ENCODE data around the gene REEP3. TPM values are rescaled to one million over a fixed set of nuclear protein-coding genes. Genes with fewer than 3 reads are reported as not detected.

The REEP3 gene
- total and polyA plus RNA-seq, 2 of the 8 experiments (the other 6 are each of a cell fraction or from before 2014, with no cell fraction given): 5.8 to 31.5 TPM

DNA sequence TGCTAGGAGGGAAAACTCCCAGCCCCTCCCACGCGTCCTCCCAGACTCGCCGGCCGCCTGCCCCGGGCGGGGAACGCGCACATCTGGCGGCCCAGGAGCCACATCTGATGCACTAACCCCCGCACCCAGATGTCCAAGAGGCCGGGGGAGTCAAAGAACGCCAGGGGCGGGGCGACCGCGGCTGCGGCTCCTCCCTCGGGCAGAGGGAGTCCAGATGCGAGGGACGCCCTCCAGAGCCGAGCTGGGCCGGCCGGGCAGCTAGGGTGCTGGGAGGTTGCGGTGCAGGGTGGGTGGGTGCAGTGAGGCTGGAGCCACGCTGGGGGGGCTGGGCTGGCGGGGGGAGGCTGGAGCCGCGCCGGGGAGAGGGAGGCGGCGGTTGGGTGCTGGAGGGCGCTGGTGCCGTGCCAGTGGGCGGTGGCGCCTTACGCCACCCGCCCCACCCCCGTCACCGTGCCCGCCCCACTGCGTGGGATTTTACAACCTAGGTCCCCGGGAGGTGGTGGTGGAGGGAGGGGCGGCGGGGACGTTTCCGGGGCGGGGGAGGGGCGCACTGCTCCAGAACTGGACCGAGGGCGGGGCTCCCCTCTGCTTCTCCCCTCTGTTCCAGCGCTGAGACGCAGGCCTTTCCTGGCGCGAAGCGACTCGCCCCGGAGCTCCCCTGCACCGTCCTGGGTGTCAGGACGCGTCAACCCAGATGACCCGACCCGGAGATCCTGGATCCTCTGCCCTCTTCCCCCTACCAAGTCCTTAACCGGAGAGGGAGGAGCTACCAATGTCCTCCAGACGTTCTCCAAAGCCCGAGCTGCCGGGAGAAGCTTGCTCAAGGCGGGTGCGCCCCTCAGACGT, 109.1 kb downstream of the REEP3 start (continued):
- TF ChIP-seq, protein P1, sequence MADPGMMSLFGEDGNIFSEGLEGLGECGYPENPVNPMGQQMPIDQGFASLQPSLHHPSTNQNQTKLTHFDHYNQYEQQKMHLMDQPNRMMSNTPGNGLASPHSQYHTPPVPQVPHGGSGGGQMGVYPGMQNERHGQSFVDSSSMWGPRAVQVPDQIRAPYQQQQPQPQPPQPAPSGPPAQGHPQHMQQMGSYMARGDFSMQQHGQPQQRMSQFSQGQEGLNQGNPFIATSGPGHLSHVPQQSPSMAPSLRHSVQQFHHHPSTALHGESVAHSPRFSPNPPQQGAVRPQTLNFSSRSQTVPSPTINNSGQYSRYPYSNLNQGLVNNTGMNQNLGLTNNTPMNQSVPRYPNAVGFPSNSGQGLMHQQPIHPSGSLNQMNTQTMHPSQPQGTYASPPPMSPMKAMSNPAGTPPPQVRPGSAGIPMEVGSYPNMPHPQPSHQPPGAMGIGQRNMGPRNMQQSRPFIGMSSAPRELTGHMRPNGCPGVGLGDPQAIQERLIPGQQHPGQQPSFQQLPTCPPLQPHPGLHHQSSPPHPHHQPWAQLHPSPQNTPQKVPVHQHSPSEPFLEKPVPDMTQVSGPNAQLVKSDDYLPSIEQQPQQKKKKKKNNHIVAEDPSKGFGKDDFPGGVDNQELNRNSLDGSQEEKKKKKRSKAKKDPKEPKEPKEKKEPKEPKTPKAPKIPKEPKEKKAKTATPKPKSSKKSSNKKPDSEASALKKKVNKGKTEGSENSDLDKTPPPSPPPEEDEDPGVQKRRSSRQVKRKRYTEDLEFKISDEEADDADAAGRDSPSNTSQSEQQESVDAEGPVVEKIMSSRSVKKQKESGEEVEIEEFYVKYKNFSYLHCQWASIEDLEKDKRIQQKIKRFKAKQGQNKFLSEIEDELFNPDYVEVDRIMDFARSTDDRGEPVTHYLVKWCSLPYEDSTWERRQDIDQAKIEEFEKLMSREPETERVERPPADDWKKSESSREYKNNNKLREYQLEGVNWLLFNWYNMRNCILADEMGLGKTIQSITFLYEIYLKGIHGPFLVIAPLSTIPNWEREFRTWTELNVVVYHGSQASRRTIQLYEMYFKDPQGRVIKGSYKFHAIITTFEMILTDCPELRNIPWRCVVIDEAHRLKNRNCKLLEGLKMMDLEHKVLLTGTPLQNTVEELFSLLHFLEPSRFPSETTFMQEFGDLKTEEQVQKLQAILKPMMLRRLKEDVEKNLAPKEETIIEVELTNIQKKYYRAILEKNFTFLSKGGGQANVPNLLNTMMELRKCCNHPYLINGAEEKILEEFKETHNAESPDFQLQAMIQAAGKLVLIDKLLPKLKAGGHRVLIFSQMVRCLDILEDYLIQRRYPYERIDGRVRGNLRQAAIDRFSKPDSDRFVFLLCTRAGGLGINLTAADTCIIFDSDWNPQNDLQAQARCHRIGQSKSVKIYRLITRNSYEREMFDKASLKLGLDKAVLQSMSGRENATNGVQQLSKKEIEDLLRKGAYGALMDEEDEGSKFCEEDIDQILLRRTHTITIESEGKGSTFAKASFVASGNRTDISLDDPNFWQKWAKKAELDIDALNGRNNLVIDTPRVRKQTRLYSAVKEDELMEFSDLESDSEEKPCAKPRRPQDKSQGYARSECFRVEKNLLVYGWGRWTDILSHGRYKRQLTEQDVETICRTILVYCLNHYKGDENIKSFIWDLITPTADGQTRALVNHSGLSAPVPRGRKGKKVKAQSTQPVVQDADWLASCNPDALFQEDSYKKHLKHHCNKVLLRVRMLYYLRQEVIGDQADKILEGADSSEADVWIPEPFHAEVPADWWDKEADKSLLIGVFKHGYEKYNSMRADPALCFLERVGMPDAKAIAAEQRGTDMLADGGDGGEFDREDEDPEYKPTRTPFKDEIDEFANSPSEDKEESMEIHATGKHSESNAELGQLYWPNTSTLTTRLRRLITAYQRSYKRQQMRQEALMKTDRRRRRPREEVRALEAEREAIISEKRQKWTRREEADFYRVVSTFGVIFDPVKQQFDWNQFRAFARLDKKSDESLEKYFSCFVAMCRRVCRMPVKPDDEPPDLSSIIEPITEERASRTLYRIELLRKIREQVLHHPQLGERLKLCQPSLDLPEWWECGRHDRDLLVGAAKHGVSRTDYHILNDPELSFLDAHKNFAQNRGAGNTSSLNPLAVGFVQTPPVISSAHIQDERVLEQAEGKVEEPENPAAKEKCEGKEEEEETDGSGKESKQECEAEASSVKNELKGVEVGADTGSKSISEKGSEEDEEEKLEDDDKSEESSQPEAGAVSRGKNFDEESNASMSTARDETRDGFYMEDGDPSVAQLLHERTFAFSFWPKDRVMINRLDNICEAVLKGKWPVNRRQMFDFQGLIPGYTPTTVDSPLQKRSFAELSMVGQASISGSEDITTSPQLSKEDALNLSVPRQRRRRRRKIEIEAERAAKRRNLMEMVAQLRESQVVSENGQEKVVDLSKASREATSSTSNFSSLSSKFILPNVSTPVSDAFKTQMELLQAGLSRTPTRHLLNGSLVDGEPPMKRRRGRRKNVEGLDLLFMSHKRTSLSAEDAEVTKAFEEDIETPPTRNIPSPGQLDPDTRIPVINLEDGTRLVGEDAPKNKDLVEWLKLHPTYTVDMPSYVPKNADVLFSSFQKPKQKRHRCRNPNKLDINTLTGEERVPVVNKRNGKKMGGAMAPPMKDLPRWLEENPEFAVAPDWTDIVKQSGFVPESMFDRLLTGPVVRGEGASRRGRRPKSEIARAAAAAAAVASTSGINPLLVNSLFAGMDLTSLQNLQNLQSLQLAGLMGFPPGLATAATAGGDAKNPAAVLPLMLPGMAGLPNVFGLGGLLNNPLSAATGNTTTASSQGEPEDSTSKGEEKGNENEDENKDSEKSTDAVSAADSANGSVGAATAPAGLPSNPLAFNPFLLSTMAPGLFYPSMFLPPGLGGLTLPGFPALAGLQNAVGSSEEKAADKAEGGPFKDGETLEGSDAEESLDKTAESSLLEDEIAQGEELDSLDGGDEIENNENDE (IDR thresholded peaks at IDR 0.05; ENCODE audit: insufficient replicate concordance, low read length): no peak
- TF ChIP-seq BRCA1 (IDR thresholded peaks at IDR 0.05; ENCODE audit: low read depth, low read length): no peak

All from H1 (cell line).